NB4 (cell line): ENCODE data around the gene LAMA4.

ENCODE experiments used
- CTCF ChIP-seq: IDR thresholded peaks from one replicate; pipeline ENCODE4 v1.5.1; 2012; ENCODE audit warnings: low read depth, low read length
- MAX ChIP-seq: IDR thresholded peaks from 2 replicates; pipeline ENCODE4 v1.6.1; 2011; ENCODE audit warnings: low read depth, low read length
- MYC ChIP-seq: IDR thresholded peaks from 2 replicates; pipeline ENCODE4 v1.6.1; 2011; ENCODE audit warnings: low read depth, low read length
- POLR2A ChIP-seq: IDR thresholded peaks from 2 replicates; pipeline ENCODE4 v1.6.1; 2011; ENCODE audit warnings: mild to moderate bottlenecking; ENCODE audit not compliant: insufficient read length; ENCODE audit errors: extremely low read depth

DNA sequence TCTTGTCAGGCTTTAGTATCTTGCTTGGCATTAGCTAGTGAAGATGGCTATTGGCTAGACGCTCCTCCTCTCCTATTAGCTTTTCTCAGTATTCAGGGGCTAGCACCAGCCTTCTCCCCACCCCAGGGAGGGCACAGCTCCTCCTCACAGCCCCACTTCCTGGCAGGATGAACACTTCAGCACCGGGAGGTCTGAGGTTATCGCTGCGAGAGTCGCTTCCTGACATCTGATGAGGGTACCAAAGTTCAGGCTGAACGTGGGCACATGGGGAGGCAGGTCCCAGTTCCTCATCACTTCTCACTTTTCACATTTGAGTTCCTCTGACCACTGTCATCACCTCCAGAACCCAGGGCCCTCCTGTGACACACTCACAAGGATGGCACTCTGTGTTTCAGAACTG lies 66.6 kb downstream of the LAMA4 start:
- TF ChIP-seq CTCF, result no peak
- TF ChIP-seq POLR2A, result no peak
- TF ChIP-seq MYC, result no peak
- no peak for TF ChIP-seq MAX
